A549 (cell line): Measurements from ENCODE around the gene EDA.

Source experiments
- CBX2 ChIP-seq: fragments of 200-600 bp; sonication (generic); IDR thresholded peaks from 2 replicates; pipeline ENCODE4 v1.6.1; 2016; ENCODE audit warnings: low read depth, mild to moderate bottlenecking, borderline replicate concordance
- CEBPB ChIP-seq, 2 experiments: fragments of >200 bp in 1 of 2; sonication (Bioruptor Twin) in 1 of 2; formaldehyde crosslinking in 1 of 2; IDR thresholded peaks; 2 replicates each; pipeline ENCODE4 v1.6.1; 2012 to 2016
- CHD4 ChIP-seq: fragments of 200-600 bp; sonication (generic); IDR thresholded peaks from 2 replicates; pipeline ENCODE4 v1.6.1; 2016; ENCODE audit warnings: antibody characterized with exemption, mild to moderate bottlenecking, borderline replicate concordance
- CTCF ChIP-seq: fragments of >200 bp; sonication (Bioruptor Twin); formaldehyde crosslinking; IDR thresholded peaks from 3 replicates; pipeline ENCODE4 v1.5.1; 2016
- ESRRA ChIP-seq: fragments of 150-350 bp; IDR thresholded peaks from 2 replicates; pipeline ENCODE4 v1.6.1; 2014; ENCODE audit warnings: mild to moderate bottlenecking, low read length, borderline replicate concordance
- HDAC2 ChIP-seq: fragments of 200-600 bp; sonication (generic); IDR thresholded peaks from 2 replicates; pipeline ENCODE4 v1.6.1; 2016
- HOXA7 ChIP-seq: fragments of 250-450 bp; sonication (Bioruptor Pico); IDR thresholded peaks from 2 replicates; pipeline ENCODE4 v1.5.0; 2020; ENCODE audit warnings: mild to moderate bottlenecking, moderate library complexity
- MAFK ChIP-seq: fragments of 450-650 bp; IDR thresholded peaks from 2 replicates; pipeline ENCODE4 v1.6.1; 2014; ENCODE audit not compliant: partially characterized antibody
- MAX ChIP-seq: IDR thresholded peaks from 2 replicates; pipeline ENCODE4 v1.6.1; 2012
- MYC ChIP-seq: IDR thresholded peaks from 2 replicates; pipeline ENCODE4 v1.6.1; 2012; ENCODE audit warnings: mild to moderate bottlenecking, inconsistent platforms, low read length, improper control_type of control experiment, borderline replicate concordance
- NPAS2 ChIP-seq: fragments of 250-450 bp; sonication (Bioruptor Pico); IDR thresholded peaks from 2 replicates; pipeline ENCODE4 v1.8.0; 2022; ENCODE audit warnings: mild to moderate bottlenecking, moderate library complexity, borderline replicate concordance
- POLR2A ChIP-seq: IDR thresholded peaks from 2 replicates; pipeline ENCODE4 v1.6.1; 2012; ENCODE audit warnings: mild to moderate bottlenecking, low read length
- RCOR1 ChIP-seq: fragments of 150-350 bp; IDR thresholded peaks from 2 replicates; pipeline ENCODE4 v1.6.1; 2014; ENCODE audit warnings: antibody characterized with exemption, low read length, low read depth
- TF ChIP-seq, protein P1 (sequence below): fragments of 450-650 bp; IDR thresholded peaks from 2 replicates; pipeline ENCODE4 v1.6.1; 2014; ENCODE audit warnings: antibody characterized with exemption

DNA sequence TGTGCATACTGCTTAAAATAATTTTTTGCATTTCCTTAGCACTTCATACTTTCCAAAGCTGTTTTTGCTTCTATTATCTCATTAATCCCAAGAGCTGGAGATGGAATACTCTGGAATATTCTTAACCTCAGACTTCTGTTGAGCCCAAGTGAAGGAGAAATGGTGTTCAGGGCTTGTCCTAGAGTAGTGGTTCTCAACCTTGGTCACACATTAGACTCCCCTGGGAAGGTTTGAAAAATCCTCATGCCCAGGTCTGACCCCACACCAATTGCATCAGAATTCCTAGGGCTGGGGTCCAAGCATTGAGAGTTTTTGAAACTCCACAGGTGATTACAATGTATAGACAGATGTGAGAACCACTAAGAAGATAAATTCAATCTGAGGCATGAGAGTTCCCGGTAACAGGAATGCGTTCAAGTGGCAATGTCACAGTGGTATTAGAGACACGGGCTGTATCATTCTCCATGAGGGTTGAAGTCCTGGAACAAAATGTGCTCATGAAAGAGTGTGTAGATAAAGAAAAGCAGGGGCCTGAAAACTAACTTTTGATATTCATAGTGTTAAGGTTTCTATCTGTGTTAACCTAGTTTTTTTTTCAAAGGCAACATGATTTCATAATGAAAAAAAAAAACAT is 385.9 kb downstream of the EDA start:
- TF ChIP-seq CHD4 (no peak), CTCF (no peak), MAX (no peak), ESRRA (no peak), HOXA7 (CRISPR knock-in tag) (no peak), HDAC2 (no peak), POLR2A (no peak), NPAS2 (no peak), CEBPB (IDR thresholded peaks at IDR 0.05) (no peak), MYC (no peak), RCOR1 (no peak), CBX2 (no peak), MAFK (no peak)
- TF ChIP-seq, protein P1, sequence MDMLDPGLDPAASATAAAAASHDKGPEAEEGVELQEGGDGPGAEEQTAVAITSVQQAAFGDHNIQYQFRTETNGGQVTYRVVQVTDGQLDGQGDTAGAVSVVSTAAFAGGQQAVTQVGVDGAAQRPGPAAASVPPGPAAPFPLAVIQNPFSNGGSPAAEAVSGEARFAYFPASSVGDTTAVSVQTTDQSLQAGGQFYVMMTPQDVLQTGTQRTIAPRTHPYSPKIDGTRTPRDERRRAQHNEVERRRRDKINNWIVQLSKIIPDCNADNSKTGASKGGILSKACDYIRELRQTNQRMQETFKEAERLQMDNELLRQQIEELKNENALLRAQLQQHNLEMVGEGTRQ, result no peak
